Stimulated activated naive CD8-positive, alpha-beta T cell treated with anti-CD3 and anti-CD28 coated beads, Interleukin-15, Interleukin-2, amounts not matched to agents 100 U/mL and 50 U/mL, for 24 hours (primary cell): Measurements from ENCODE around the gene SENP1.

ENCODE experiments used
- ATAC-seq: fragments of 150-1000 bp; cut with Tn5 transposase; one replicate; pipeline ENCODE4 v1.10.0; 2021
- DNase-seq: peaks from one replicate; pipeline ENCODE4 v3.0.0; 2021

The SENP1 gene

GRCh38 chr12:48034835-48035805 lies 70.8 kb downstream of the SENP1 start:
- no peak for DNase-seq
- ATAC-seq = no peak

GRCh38 chr12:48033451-48033850 lies 72.4 kb downstream of the SENP1 start:
- DNase-seq (no peak), ATAC-seq (no peak)

DNA sequence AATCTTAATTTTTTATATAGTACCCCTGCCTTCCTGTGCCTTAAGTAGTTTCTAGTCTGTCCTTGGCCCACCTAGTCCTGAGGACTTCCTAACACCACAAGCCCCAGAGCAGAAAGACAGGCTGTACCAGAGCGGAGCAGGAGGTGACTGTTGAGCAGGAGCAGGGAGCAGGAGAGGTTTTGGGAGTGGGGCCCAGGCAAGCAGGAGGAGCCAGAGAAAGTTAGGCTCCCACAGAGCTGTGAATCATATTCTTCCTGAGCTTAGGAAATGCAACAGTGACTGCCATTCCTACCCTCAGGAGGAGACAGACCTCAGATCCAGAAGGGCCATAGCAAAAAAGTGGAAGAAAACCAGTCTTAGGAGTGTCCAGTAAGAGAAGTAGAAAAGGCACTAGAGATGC lies 73.3 kb downstream of the SENP1 start:
- no peak for ATAC-seq
- no peak for DNase-seq

- ATAC-seq (no peak), DNase-seq (no peak)
These were observed 74.5 kb downstream of the SENP1 start for GRCh38 chr12:48031135-48031960.

- no peak for DNase-seq
- no peak for ATAC-seq
These were observed 75.7 kb downstream of the SENP1 start for GRCh38 chr12:48030173-48030650.

DNA sequence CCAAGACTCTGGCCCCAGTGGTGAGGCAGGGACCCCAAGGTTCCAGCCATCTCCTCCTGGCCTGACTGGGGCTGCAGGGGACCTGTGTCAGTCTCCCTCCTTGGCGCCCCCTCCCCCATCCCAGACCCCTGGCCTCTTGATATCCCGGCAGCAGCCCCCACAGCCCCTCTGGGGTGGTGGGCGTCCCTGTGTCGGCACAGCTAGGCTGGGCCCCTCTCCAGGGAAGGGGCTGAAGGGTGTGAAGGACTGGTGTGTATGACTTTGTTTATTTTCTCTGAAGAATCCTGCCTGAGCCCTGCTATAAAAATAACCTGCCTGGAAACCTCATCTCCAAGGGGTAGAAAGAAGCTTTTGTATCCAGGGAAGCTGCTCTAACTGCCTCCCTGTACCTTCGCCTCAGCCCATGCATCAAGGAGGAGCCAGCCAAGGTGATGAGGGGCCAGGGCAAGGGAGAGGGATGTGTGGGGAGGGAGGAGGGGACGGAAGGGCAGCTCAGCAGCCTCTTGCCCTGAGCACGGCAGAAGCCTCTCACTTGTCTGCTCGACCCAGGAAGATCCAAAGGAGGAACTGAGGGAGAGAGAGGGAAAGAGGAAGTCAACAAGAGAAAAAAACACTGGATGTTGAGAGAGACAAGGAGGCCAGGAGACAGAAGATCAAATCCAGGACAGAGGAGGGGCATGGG lies 76.2 kb downstream of the SENP1 start:
- ATAC-seq = no peak

DNA sequence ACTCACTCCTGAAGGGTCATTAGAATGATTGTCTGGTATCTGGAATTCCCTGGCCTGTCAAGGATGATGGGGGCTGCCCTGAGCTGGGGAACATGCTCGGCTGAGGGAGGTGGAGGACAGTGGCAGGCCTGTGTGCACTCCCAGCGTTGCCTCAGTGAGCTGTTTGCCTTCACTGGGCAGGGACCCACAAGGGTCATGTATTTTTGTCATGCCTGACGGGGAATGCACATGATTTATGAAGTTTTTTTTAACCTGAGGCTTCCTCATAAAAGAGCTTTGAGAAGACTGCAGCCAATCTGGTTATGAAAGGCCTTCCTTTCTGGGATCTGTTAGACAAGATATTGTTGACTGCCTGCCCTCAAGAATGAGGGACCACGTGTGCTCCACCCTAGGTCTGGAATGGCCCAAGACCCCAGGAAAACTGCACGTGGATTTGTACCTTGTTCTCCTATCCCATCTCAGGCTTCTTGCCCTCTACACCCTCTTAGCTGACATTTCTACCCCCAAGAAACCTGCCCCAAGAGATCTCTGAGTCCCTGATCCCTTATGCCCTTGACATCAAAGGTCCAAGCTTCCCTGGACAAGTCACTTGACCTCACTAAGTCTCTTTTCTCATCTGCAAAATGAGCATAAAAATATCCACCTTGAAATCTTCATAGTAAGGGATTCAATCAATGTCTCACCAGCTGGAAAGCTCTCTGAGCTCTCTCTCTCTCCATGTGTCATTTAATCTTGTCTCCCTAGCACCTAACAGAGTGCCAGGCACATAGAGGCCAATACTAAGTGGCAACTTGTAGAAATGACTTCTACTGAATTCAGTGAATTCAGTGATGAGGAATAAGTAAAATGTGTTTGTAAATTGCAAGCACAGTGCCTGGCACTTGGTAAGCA lies 77.1 kb downstream of the SENP1 start:
- ATAC-seq = no peak
- no peak for DNase-seq

More for the DNA sequence above, 76.2 kb downstream of the SENP1 start:
- DNase-seq = no peak

GRCh38 chr12:48027183-48028002 lies 78.5 kb downstream of the SENP1 start:
- DNase-seq (no peak), ATAC-seq (no peak)

GRCh38 chr12:48026060-48026827 lies 79.6 kb downstream of the SENP1 start:
- no peak for DNase-seq
- no peak for ATAC-seq

DNA sequence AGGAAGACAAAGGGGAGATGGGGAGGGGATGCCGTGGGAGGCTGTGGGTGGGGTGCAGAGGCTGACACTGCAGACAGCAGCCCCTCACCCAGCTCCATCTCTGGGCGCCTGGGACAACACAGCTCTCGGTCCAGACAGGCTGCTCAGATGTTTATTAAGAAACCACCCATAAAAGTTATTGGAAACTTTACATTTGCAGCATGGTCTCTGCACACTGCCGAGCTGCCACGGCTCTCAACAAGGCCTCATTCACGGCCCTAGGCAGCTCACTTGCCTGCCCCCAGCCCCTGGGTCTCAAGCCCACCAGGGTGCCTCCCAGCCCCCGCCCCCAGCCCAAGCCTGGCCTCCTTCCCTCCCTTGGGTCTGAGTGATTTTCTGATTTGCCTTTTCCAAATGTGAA lies 80.6 kb downstream of the SENP1 start:
- DNase-seq = no peak
- ATAC-seq = no peak

DNA sequence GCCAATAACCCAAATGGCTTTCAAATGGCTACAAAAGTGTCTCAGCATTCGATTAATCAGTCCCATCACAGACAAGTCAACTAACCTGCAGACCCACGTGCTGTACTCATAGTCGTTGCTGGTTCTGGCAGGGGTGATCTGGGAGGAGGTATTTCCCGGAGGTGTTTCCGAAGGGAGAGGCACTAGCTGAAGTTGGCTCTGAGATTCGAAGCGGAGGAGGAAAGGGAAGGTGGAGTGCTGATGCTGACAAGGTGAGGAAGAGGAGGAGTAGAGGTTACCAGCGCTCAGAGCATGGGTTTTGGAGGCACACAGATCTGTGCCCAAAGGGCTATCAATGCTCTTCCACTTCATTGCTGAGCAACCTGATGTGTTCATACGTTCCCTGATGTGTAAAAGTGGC lies 81.1 kb downstream of the SENP1 start:
- ATAC-seq (no peak), DNase-seq (no peak)

- no peak for DNase-seq
- no peak for ATAC-seq
These were observed 82.5 kb downstream of the SENP1 start for GRCh38 chr12:48023386-48023785.

DNA sequence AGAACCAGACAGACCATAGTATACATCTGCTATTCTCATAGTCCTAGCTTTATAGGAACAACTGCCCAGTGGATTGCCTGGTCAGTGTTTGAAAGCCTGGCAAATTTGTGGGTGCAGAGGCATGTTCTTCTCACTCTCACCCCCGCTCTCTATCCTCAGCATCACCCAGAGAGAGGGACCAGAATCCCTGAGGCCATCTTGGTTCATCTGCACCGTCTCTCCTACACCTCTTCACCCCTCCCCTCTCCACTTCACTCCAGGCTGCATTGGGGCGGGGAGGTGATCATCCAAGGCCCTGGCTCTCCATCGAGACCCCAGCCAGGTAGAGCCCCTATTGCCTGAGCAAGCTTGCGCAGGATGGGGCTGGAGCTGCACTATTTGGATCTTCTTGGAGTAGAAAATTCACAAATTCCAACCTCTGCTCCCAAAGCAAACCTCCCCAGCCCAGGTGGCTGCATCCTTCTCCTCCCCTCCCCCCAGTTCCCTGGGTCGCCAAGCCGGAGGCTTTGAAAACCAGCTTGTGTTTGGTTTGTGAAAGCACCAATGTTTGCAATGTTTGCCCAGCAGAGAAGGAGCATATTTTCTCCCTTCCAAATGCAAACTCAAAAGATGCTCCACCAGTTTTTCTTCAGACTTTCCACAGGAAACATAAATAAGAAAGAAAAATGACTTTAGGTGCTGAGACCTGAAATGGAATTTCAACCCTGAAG lies 83.0 kb downstream of the SENP1 start:
- no peak for ATAC-seq
- DNase-seq = no peak

- ATAC-seq (no peak), DNase-seq (no peak)
These were observed 83.7 kb downstream of the SENP1 start for GRCh38 chr12:48022180-48022521.

DNA sequence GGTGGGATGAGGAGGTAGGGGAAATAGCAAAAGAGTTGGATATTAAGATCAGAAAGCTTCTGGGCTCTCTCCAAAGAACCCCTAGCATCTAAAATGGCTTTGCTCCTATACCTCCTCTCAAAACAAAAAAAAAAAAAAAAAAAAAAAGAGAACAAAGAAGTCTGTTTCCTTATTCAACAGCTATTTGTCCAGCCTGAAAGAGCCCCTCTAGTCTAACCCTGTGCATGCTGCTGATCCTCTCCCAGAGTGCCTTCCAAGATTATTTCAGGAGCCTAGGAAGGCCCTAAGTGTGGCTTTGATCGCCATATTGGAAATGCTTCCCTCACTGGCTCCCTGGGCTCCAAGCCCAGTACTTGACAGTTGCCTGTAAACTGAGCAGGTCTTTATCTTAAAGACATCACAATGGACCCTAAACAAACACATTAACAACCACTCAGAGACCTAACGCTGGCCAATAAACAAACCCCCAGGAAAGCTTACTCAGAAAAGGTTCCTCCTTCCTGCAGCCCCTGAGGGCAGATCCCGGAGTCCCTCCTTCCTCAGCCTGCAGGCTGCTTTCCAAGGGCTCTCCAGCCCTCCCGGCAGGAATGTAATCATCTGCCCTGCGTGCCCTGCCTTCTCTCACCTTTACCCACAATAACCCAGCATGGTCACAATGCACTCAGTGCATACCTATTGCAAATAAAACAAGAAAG lies 84.2 kb downstream of the SENP1 start:
- DNase-seq = no peak
- ATAC-seq = no peak

GRCh38 chr12:48019639-48020265 lies 86.1 kb downstream of the SENP1 start:
- no peak for DNase-seq
- ATAC-seq = no peak

DNA sequence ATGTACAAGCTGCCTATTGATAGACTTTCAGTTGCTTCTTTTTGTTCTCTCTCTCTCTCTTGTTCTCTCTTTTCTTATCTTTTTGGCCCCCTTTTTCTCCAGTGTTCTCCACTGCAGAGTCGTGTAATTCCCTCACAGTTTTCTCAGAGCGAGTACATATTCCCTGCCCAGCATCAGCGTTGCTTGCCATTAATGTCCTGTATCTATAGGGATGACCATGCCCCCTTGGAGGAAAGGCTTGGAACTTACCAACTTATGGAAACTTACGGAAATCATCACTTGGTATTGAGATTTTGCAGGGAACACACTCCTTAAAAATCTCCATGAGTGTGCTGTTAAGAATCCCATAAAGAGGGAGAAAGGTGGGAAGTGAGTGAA lies 87.3 kb downstream of the SENP1 start:
- ATAC-seq = no peak
- DNase-seq = no peak
